HG02973 (cell line): Measurements from ENCODE around the gene EGLN2.
"Not testable (repeated sequence)": the region's sequence is repeated elsewhere in the genome, so short reads cannot be mapped to it uniquely, and the experiment has no call there.

Experiments used
- ATAC-seq: cut with Tn5 transposase; IDR thresholded peaks from one replicate; pipeline ENCODE4 v1.9.1; 2021; ENCODE audit warnings: moderate library complexity; ENCODE audit not compliant: unreplicated experiment

The EGLN2 gene

GRCh38 chr19:40801426-40802299, 2.7 kb downstream of the EGLN2 start:
- ATAC-seq = no peak

- ATAC-seq = no peak
Measured at GRCh38 chr19:40802300-40803169, 3.5 kb downstream of the EGLN2 start.

- ATAC-seq = no peak
Measured at GRCh38 chr19:40803170-40803856, 4.3 kb downstream of the EGLN2 start.

DNA sequence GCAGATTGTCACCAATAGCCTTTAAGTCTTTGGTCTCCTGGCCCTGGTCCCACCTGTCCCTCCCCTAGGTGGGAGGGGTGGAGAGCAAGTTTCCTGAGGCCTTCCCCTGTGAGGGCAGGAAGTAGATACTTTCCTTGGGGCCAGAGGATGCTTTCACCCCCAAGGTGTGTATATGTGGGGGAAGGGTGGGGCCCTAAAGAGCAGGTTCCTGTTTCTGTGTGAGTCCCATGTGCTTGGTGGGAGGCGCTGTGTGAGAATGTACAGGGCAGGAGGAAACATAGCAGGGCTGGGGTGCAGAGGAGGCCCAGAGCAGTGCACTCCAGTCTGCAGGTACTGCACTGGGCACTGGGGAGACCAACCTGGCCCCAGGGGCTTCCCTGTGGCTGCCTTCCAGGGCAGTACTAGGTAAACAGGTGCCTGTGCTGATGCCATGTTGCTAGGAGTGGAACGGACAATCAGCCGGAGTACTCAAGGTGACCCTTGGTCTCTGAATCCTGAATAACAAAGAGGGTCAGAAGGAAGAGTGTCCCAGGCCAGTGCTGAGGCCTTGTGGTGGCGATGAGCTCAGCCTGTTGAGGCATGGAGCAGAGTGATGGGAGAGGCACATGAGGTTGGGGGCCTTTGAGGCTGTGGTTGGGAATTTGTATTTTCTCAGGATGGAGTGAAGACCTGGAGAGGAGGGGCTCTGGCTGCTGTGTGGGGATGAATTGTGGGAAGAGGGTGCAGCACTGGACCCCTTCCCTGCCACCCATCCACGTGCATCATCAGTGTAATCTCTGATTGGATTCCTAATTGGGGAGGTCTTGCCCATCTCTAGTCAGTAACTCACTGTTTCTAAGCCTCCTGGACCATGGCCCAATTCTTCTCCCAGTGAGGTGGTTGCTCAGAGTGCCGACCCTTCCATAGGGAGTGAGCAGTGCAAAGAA, 5.1 kb downstream of the EGLN2 start:
- ATAC-seq = no peak

- ATAC-seq = no peak
Measured at GRCh38 chr19:40804783-40805242, 5.8 kb downstream of the EGLN2 start.

DNA sequence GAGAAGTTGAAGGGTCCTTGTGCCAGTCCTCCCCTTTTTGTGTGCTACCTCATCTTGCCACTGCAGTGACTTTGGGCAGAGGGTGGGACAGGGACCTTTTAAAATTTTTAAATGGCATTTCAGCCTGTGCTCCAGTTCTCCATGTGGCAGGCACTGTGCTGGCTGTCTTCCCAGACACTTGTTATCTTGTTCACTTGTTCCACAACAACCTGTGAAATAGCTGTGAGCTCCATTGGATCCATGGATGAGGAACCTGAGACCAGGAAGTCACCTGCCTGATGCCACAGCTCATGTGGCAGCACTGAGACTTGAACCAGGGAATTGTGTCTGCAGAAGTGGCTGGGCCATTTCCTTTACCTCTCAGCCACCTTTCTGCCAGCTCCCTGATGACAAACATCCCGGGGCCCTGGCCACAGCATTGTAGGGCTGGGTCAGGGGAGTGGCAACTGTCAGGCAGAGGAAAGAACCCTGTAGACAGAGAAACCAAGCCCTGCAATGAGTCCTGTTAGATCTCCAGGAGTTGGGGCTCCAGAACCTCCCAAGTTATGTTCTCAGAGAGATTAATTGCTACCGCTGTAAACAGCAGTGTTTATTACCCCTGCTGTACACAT, 6.4 kb downstream of the EGLN2 start:
- no peak for ATAC-seq

GRCh38 chr19:40806423-40807146, 7.6 kb downstream of the EGLN2 start:
- no peak for ATAC-seq

DNA sequence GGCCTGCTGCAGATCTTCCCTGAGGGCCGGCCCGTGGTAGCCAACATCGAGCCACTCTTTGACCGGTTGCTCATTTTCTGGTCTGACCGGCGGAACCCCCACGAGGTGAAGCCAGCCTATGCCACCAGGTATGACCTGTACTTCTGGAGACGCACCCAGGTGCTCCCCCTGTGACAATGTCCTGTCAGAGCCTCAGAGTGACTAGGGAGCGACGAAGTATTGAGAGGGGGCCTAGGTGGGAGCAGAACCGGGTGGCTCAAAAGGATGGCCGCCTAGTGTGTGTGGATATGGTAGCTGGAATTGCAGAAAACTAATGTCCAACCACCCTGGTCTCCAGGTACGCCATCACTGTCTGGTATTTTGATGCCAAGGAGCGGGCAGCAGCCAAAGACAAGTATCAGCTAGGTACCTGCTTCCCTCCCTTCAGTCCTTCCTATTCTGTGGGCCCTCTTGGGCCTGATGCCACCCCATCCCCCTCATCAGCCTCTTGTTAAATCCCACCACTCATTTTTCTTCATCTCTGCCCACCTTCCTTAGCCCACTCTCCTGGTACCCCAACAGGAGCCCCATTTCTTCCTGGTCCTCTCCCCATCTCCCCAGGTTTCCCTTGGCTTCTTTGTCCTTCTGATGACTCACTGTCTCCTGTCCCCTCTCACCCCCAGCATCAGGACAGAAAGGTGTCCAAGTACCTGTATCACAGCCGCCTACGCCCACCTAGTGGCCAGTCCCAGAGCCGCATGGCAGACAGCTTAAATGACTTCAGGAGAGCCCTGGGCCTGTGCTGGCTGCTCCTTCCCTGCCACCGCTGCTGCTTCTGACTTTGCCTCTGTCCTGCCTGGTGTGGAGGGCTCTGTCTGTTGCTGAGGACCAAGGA, 8.4 kb downstream of the EGLN2 start:
- no peak for ATAC-seq

GRCh38 chr19:40808021-40808325, 9.0 kb downstream of the EGLN2 start:
- no peak for ATAC-seq

- no peak for ATAC-seq
Measured at GRCh38 chr19:40808497-40808896, 9.5 kb downstream of the EGLN2 start.

- ATAC-seq = no peak
Measured at GRCh38 chr19:40809358-40810086, 10.5 kb downstream of the EGLN2 start.

GRCh38 chr19:40810160-40810559, 11.2 kb downstream of the EGLN2 start:
- no peak for ATAC-seq

GRCh38 chr19:40810649-40811408, 11.8 kb downstream of the EGLN2 start:
- peak; percentile 60 for ATAC-seq

- no peak for ATAC-seq
Measured at GRCh38 chr19:40811478-40812341, 12.7 kb downstream of the EGLN2 start.

GRCh38 chr19:40812571-40812970, 13.6 kb downstream of the EGLN2 start:
- not testable (repeated sequence) for ATAC-seq

DNA sequence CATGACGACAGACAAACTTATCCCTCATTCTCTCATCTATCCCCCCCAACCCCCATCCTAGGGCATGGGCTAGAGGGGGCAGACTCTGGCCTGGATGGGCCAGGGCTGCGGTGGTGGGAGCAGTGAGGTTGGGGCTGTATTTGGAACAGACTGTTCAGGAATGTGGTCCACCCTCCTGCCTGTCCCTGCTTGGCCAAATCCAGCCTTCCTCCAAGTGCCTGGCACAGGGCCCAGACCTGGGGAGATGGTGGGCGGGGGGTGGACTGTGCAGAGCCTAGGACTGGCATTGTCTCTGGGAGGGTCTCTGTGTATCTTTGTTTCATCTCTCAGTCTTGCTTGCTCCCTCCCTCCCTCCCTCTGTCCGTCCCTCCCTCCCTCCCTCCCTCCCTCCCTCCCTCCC, 14.2 kb downstream of the EGLN2 start:
- no peak for ATAC-seq
